Measurements from ENCODE around the gene DCAF11. TPM values are rescaled to one million over a fixed set of nuclear protein-coding genes. Genes with fewer than 3 reads are reported as not detected.
A peak's percentile ranks its signal among the peaks of the same experiment; 100 is the strongest.

Gene DCAF11
- total and polyA plus RNA-seq, 2 of the 13 experiments (the other 11 are each of a cell fraction or from before 2014, with no cell fraction given) = 150 to 257 TPM

DNA sequence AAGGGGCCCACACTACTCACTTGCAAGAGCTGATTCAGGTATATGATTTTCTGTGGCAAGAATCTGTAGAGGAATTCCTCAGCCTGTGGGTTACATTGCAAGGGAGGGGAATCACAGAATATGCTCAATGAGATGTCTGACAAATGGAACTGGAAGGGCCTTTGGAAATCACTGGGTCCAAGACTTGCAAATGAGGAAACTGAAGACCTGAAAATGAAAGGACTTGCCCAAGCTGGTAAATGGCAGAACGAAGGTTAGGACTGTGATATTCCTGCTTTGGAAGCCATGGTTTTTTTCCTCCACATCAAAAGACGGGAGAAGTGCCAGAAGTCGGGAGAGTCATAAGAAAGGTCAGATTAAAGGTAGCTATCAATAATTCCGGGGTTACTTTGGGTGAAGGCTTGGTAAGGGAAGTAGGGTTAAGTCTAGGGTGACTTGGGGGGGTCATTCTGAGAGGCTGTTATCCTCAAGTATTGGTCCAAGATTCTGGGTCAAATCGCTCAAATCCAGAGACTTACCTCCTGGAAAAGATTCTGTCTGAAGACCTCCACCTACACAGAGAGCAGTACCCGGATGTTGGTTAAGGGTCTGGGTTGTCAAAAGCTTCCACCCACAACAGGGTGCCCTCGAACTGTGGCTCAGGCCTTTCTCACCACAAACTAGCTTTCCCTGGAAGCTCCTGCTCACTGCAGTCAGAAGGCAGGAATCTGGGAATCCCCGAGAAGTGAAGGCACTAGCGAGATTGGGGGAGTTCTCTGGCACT, 31.3 kb downstream of the DCAF11 start (continued):
- TF ChIP-seq, protein P1, sequence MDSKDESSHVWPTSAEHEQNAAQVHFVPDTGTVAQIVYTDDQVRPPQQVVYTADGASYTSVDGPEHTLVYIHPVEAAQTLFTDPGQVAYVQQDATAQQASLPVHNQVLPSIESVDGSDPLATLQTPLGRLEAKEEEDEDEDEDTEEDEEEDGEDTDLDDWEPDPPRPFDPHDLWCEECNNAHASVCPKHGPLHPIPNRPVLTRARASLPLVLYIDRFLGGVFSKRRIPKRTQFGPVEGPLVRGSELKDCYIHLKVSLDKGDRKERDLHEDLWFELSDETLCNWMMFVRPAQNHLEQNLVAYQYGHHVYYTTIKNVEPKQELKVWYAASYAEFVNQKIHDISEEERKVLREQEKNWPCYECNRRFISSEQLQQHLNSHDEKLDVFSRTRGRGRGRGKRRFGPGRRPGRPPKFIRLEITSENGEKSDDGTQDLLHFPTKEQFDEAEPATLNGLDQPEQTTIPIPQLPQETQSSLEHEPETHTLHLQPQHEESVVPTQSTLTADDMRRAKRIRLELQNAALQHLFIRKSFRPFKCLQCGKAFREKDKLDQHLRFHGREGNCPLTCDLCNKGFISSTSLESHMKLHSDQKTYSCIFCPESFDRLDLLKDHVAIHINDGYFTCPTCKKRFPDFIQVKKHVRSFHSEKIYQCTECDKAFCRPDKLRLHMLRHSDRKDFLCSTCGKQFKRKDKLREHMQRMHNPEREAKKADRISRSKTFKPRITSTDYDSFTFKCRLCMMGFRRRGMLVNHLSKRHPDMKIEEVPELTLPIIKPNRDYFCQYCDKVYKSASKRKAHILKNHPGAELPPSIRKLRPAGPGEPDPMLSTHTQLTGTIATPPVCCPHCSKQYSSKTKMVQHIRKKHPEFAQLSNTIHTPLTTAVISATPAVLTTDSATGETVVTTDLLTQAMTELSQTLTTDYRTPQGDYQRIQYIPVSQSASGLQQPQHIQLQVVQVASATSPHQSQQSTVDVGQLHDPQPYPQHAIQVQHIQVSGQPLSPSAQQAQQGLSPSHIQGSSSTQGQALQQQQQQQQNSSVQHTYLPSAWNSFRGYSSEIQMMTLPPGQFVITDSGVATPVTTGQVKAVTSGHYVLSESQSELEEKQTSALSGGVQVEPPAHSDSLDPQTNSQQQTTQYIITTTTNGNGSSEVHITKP (CRISPR knock-in tag; IDR thresholded peaks at IDR 0.05; ENCODE audit: low read depth) = no peak
- TF ChIP-seq, protein P2, sequence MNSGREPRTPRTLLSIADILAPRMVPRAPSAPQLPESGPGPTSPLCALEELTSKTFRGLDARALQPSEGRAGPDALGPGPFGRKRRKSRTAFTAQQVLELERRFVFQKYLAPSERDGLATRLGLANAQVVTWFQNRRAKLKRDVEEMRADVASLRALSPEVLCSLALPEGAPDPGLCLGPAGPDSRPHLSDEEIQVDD (CRISPR knock-in tag; IDR thresholded peaks at IDR 0.05; ENCODE audit: borderline replicate concordance) = 0 out of 2 replicates have a peak, but pooled peaks have one; percentile 81
- no peak for TF ChIP-seq ZNF143 (CRISPR knock-in tag; IDR thresholded peaks at IDR 0.05)
- 0 out of 2 replicates have a peak, but pooled peaks have one; percentile 45 for TF ChIP-seq KDM3A (CRISPR knock-in tag; IDR thresholded peaks at IDR 0.05; ENCODE audit: low read depth)
- TF ChIP-seq FOXJ3 (CRISPR knock-in tag; IDR thresholded peaks at IDR 0.05; ENCODE audit: borderline replicate concordance) = no peak
- no peak for TF ChIP-seq SP5 (CRISPR knock-in tag; IDR thresholded peaks at IDR 0.05; ENCODE audit: borderline replicate concordance, low read depth)
- TF ChIP-seq MXD4 (CRISPR knock-in tag; IDR thresholded peaks at IDR 0.05) = no peak
- no peak for TF ChIP-seq ZNF562 (CRISPR knock-in tag; IDR thresholded peaks at IDR 0.05; ENCODE audit: borderline replicate concordance)
- no peak for TF ChIP-seq PCBP1 (IDR thresholded peaks at IDR 0.05; ENCODE audit: borderline replicate concordance, low read depth, low read length)
- no peak for TF ChIP-seq NFRKB (IDR thresholded peaks at IDR 0.05)
- TF ChIP-seq ZNF567 (CRISPR knock-in tag; IDR thresholded peaks at IDR 0.05; ENCODE audit: borderline replicate concordance) = 0 out of 2 replicates have a peak, but pooled peaks have one; percentile 26
- no peak for TF ChIP-seq ARID5B (CRISPR knock-in tag; IDR thresholded peaks at IDR 0.05)
- no peak for TF ChIP-seq SAFB2 (CRISPR knock-in tag; IDR thresholded peaks at IDR 0.05; ENCODE audit: borderline replicate concordance, low read depth)
- TF ChIP-seq ZC3H13 (CRISPR knock-in tag; IDR thresholded peaks at IDR 0.05) = no peak
- TF ChIP-seq ZNF766 (CRISPR knock-in tag; IDR thresholded peaks at IDR 0.05; ENCODE audit: borderline replicate concordance) = no peak
- TF ChIP-seq U2AF2 (IDR thresholded peaks at IDR 0.05; ENCODE audit: low read depth, low read length) = no peak
- TF ChIP-seq ZNF713 (CRISPR knock-in tag; IDR thresholded peaks at IDR 0.05) = 0 out of 2 replicates have a peak, but pooled peaks have one; percentile 29
- no peak for TF ChIP-seq ZC3H4 (CRISPR knock-in tag; IDR thresholded peaks at IDR 0.05; ENCODE audit: borderline replicate concordance)
- TF ChIP-seq, protein P3, sequence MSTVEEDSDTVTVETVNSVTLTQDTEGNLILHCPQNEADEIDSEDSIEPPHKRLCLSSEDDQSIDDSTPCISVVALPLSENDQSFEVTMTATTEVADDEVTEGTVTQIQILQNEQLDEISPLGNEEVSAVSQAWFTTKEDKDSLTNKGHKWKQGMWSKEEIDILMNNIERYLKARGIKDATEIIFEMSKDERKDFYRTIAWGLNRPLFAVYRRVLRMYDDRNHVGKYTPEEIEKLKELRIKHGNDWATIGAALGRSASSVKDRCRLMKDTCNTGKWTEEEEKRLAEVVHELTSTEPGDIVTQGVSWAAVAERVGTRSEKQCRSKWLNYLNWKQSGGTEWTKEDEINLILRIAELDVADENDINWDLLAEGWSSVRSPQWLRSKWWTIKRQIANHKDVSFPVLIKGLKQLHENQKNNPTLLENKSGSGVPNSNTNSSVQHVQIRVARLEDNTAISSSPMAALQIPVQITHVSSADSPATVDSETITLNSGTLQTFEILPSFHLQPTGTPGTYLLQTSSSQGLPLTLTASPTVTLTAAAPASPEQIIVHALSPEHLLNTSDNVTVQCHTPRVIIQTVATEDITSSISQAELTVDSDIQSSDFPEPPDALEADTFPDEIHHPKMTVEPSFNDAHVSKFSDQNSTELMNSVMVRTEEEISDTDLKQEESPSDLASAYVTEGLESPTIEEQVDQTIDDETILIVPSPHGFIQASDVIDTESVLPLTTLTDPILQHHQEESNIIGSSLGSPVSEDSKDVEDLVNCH (CRISPR knock-in tag; IDR thresholded peaks at IDR 0.05) = no peak
